Activated naive CD4-positive, alpha-beta T cell treated with anti-CD3 and anti-CD28 coated beads, Interleukin-2, amount 50 U/mL, for 16 hours (primary cell): ENCODE data around the gene WHRN.

ENCODE experiments used
- DNase-seq: peaks from one replicate; pipeline ENCODE4 v3.0.0-alpha.2; 2020

WHRN gene

DNA sequence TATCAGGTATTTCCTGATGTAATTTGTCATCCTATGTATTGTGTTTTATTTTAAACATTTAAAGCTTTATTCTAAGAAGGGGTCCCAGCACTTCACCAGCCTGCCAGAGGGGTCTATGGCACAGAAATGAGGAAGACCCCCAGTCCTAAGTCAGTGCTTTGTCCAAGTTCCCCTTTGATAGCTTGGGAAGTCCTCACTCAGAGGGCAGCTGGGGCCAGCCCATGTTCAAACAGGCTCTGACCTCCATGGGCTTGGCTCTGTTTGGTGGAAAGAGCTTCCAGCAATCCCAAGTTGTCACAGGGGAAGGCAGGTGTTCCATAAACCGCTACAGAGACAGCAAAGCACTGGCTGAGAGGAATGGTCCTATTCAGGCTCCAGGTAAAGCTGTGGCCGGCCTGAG lies 90.9 kb downstream of the WHRN start:
- no peak for DNase-seq

- DNase-seq = no peak
Measured at GRCh38 chr9:114413861-114414301, 91.4 kb downstream of the WHRN start.

DNA sequence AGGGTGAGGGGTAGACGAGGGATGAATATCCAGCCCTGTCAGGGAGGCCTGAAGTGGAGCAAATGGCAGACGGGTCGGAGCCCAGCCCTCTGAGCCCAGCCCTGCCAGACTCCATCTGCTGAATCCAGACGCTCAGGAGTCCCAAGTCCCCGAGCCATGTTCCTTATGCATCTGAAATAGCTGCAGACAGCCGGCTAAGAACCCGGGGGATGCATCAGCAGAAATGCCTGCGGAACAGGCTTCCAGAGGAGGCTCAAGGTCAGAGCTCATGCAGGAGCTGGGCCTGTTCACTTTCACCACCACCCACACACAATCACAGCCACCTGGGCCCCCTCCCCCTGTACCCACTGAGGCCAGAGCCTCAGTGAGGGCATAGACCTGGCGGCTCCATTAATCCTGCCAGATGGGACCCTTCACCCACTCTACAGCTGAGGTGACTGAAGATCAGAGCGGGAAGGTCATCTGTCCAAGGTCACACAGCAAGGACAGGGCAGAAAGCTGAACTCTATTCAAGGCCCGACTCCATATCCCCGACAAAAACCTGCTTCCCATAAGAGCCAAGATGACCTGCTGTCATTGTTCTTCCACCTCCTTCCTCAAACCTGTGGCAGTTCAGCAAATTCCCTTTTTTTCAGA lies 93.1 kb downstream of the WHRN start:
- DNase-seq = no peak

DNA sequence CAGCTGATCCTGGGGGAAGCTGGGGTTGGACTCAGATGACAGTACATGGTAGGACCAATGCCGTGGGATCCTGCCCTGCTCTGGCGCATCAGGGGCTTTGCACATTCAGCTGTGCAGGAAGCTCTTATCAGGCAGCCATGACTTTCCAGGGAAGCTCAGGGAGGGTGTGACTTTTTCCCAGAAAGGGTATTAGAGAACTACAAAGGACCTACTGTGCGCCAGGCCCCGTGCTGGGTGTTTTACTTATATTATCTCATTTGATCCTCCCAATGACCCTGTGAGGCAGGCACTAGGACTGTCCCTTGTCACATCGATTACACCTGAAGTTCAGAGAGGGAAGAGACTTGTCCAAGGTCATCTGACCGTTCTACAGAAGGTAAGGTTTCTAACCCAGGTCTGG lies 93.8 kb downstream of the WHRN start:
- no peak for DNase-seq

DNA sequence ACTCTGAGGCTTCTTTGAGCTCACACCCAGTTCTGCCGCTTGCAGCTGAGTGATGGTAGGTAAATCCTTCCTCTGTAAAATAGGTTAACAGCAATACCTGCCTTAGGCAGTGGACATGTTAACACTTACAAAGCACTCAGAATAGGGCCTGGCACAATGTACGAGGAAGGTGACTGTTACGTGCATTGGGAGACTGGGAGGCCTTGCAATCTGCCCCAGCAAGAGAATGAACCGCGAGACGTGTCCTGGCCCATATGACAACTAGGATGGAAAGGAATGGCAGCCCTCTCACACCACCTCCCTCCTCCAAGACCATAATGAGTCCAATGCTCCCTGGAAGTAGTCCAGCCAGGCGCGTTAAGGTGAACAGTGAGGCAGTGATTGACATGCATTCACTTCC lies 94.4 kb downstream of the WHRN start:
- no peak for DNase-seq

- no peak for DNase-seq
Measured at GRCh38 chr9:114409842-114410241, 95.4 kb downstream of the WHRN start.

DNA sequence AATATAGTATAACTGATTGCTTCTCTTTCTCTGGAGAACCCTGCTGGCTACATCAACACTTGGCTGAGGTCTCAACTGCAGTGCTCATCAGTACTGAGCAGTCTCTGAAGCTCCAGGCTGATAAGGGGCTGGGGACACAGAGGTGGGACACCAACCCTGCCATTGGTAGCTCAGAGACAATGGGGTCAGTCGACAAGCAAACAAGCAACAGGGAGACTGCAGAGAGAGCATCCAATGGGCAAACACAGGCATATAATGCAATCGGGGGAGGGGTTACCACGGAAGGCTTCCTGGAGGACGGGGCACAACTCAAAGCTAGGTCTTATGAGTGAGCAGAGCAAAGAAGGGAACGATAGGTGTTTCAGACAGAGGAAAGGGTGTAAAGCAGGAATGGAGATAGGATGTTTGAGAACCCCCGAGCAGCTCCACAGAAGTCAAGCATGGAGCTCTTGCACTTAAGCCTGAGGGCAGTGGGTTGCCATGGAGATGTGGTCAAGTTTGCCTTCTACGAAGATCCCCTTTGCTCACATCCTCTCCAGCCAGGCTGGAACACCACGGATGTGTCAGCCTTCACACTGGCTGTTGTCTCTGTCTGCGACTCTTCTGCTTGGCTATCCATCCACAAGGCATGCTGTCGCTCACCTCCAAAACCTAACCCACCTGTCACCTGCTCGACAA lies 96.0 kb downstream of the WHRN start:
- no peak for DNase-seq

- DNase-seq = no peak
Measured at GRCh38 chr9:114408645-114409044, 96.6 kb downstream of the WHRN start.

GRCh38 chr9:114407889-114408288 lies 97.4 kb downstream of the WHRN start:
- no peak for DNase-seq

- no peak for DNase-seq
Measured at GRCh38 chr9:114406441-114406840, 98.8 kb downstream of the WHRN start.

DNA sequence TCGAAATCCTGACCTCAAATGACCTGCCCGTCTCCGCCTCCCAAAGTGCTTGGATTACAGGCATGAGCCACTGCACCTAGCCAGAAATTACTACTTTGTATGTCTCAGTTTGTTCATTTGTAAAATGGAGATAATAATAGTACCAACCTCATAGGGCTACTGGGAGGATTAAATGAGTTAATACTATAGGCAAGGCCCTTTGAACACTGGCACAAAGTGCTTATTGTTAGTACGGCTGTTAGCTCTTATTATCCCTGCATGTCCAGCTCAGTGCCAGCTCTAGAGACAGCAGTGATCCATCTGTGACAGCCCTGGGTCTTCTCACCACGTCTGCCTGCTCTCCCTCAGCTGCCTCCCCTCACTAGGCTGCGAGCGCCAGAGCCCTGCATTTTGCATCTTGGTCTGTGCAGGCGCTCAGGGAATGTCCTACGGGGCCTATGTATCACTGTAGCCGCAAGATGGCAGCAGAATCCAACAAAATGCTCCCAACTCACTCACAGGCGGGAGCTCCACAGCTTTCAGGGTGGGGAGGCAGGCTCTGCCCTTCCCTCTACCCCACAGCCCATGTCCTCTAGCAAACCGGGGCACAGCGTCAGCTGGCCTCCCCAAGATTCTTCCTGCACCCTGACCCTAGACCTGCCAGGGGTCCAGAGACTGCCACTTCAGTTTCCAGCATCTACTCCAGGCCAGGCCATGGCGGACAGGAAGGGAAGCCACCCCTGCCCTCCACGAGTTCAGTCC lies 99.8 kb downstream of the WHRN start:
- peak; percentile 77 for DNase-seq

- DNase-seq = no peak
Measured at GRCh38 chr9:114404531-114404930, 100.7 kb downstream of the WHRN start.

GRCh38 chr9:114403153-114403756 lies 102.0 kb downstream of the WHRN start:
- no peak for DNase-seq

- DNase-seq = no peak
Measured at GRCh38 chr9:114401344-114401743, 103.9 kb downstream of the WHRN start.

DNA sequence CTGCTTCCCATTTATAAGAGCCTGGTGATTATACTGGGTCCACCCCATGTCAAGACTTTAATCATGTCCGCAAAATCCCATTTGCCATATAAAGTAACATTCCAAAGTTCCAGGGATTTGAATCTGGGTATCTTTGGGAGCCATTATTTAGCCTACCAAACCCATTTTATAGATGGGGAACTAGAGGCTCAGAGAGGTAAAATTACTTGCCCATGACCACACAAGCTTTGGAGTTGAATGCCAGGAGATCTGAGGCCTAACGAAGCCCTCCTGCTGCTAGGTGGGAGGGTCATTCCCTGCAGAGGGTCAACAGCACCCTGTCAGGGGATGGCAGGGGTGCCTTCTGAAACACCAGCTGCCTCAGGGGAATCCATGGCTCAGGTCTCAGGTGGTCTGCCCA lies 104.5 kb downstream of the WHRN start:
- no peak for DNase-seq

- DNase-seq = no peak
Measured at GRCh38 chr9:114400219-114400618, 105.1 kb downstream of the WHRN start.

GRCh38 chr9:114399381-114399780 lies 105.9 kb downstream of the WHRN start:
- no peak for DNase-seq

- peak; percentile 98 for DNase-seq
Measured at GRCh38 chr9:114397848-114398605, 107.2 kb downstream of the WHRN start.

DNA sequence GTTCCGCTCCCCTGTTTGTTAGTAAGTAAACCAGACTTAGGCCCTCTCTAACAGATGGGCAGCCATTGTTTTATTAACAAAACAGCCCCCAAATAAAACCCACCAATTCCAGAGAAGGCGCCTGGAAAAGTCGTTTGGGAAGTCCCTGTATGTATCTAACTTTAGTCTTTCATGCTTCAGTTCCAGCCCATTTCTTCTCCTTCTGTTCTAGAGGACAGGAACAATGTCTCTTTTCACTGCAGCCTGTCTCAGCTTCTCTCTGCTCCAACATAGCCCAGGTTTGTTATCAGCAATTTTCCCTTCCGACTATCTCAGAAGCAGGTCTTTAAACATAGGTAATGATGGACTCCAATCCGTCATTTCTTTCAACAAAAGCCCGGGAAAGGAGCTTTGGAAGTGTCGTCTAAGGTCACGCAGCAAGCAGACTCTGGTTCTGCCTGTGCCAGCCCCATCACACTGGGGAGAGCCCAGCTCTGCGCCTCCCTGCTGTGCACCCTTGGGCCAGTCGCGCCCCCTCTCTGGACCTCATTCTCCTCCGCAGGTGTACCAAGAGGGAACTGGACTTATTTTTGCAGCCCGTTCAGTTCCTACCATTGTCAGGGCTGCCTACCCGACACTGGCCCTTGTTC lies 107.9 kb downstream of the WHRN start:
- no peak for DNase-seq

DNA sequence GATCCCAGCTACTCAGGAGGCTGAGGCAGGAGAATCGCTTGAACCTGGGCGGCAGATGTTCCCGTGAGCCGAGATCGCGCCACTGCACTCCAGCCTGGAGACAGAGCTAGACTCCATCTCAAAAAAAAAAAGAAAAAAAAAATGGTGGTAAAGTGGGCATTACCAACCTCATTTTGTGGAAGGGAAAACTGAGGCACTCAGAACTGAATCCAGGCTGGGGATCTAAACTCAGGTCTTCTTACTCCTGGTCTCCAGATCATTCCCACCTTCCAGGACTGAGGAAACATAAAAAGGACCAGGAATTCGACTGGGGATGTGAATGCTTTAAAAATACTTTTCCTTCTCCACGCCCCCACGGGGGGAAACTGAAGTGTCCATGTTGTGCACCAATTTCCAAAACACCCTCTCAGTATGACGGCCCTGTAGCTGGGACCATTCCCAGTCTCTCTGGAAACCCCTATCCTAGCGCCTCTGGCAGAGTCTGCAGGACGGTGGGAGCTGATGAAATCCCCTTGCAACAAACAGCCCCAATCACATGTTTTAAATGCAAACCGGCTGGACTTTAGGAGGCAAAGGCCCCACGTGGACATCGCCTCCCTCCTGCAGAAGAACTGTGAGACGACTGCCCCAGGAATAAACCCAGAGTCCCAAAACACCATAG lies 108.6 kb downstream of the WHRN start:
- no peak for DNase-seq

GRCh38 chr9:114395768-114396167 lies 109.5 kb downstream of the WHRN start:
- DNase-seq = no peak

- no peak for DNase-seq
Measured at GRCh38 chr9:114395334-114395617, 110.0 kb downstream of the WHRN start.
